GM12878 (cell line): ENCODE measurements around the gene DNAJC25. TPM values are rescaled to one million over a fixed set of nuclear protein-coding genes. Genes with fewer than 3 reads are reported as not detected.

Experiments
- CHD2 ChIP-seq: IDR thresholded peaks from 2 replicates; pipeline ENCODE4 v1.6.1; 2011; ENCODE audit warnings: low read depth, low read length, improper control_type of control experiment, borderline replicate concordance
- FOXM1 ChIP-seq: IDR thresholded peaks from 2 replicates; pipeline ENCODE4 v1.6.1; 2012; ENCODE audit warnings: low read depth, mild to moderate bottlenecking, inconsistent platforms, low read length, moderate library complexity
- GABPA ChIP-seq: IDR thresholded peaks from 2 replicates; pipeline ENCODE4 v1.6.1; 2014; ENCODE audit warnings: antibody characterized with exemption, low read depth, mild to moderate bottlenecking, inconsistent platforms
- JUND ChIP-seq: IDR thresholded peaks from 2 replicates; pipeline ENCODE4 v1.6.1; 2012; ENCODE audit warnings: low read depth, mild to moderate bottlenecking, low read length, improper control_type of control experiment, moderate library complexity
- SIN3A ChIP-seq: IDR thresholded peaks from 2 replicates; pipeline ENCODE4 v1.6.1; 2012; ENCODE audit warnings: low read depth, low read length, improper control_type of control experiment
- YY1 ChIP-seq: IDR thresholded peaks from 2 replicates; pipeline ENCODE4 v1.6.1; 2011; ENCODE audit warnings: low read depth, mild to moderate bottlenecking, low read length
- ZBTB33 ChIP-seq: fragments of 450-650 bp; IDR thresholded peaks from 2 replicates; pipeline ENCODE4 v1.6.1; 2017; ENCODE audit warnings: mild to moderate bottlenecking
- polyA plus RNA-seq, 11 experiments: library from polyadenylated mRNA; depleted of rRNA in 4 of 11; unstranded in 6 of 11; stranded (reverse) in 5 of 11; fragments of >200 nt; fragmentation: Nextera tagmentation in 4 of 11; fragmentation: Illumina TruSeq in 1 of 11; extraction: Ambion mirVana in 4 of 11; extraction: Trizol in 1 of 11; gene quantifications; 1 replicate in 1 of 11; 2 replicates in 10 of 11; pipeline versions ENCODE4 v1.2.1 to v1.2.3, GENCODE V29; 2011 to 2016; ENCODE audit warnings: inconsistent platforms in 2 of 11, missing spikeins in 2 of 11, low read depth in 1 of 11
- total RNA-seq, 4 experiments: library from RNA; depleted of rRNA in 3 of 4; stranded (reverse); fragments of >200 nt in 3 of 4; fragmentation: Illumina TruSeq in 1 of 4; extraction: Trizol in 1 of 4; gene quantifications; 2 replicates each; pipeline versions ENCODE4 v1.2.1 to v1.2.3, GENCODE V29; 2013 to 2021
- TF ChIP-seq, protein P1 (sequence below): fragments of 450-650 bp; IDR thresholded peaks from 2 replicates; pipeline ENCODE4 v1.6.1; 2014; ENCODE audit warnings: mild to moderate bottlenecking
- TF ChIP-seq, protein P2 (sequence below): fragments of 450-650 bp; IDR thresholded peaks from 2 replicates; pipeline ENCODE4 v1.6.1; 2017; ENCODE audit warnings: mild to moderate bottlenecking, moderate library complexity

Gene DNAJC25
- total and polyA plus RNA-seq, 10 of the 15 experiments (the other 5 are each of a cell fraction or from before 2014, with no cell fraction given): 2.4 to 6.4 (median 4.0) TPM

DNA sequence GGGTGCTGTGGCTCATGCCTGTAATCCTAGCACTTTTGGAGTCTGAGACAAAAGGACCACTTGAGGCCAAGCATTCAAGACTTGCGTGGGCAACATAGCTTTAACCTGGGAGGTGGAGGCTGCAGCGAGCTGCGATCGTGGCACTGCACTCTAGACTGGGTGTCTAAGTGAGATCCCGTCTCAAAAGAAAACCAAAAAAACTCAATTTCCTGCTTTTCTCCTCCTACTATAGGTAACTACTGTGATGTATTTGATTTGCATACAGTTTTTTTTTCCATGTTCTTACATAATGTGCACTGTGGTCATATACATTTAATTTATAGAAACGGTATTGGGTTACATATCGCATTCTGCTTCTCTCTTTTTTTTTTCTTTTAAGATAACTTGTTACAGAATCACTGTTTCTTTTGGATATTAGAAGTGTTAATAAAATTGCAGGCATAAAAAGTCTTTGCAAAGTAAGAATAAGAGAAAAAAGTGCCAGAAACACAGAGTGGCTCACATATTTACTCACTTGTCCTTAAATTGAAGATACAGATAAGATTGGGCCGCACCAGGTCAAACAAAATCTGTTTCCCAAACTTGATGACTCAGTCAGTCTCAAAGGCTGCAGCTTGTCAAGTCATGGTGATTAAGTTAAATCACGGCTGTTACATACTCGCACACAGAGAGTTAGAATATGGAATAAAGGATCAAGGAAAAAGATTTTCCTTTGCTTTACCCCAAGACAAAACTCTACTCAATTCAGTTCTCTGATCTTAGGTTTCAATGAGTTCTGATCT is 29.7 kb upstream of the DNAJC25 start (continued):
- TF ChIP-seq, protein P1, sequence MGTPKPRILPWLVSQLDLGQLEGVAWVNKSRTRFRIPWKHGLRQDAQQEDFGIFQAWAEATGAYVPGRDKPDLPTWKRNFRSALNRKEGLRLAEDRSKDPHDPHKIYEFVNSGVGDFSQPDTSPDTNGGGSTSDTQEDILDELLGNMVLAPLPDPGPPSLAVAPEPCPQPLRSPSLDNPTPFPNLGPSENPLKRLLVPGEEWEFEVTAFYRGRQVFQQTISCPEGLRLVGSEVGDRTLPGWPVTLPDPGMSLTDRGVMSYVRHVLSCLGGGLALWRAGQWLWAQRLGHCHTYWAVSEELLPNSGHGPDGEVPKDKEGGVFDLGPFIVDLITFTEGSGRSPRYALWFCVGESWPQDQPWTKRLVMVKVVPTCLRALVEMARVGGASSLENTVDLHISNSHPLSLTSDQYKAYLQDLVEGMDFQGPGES: no peak
- TF ChIP-seq JUND (no peak), GABPA (no peak), SIN3A (no peak), CHD2 (no peak), ZBTB33 (no peak), YY1 (no peak), FOXM1 (no peak)
- TF ChIP-seq, protein P2, sequence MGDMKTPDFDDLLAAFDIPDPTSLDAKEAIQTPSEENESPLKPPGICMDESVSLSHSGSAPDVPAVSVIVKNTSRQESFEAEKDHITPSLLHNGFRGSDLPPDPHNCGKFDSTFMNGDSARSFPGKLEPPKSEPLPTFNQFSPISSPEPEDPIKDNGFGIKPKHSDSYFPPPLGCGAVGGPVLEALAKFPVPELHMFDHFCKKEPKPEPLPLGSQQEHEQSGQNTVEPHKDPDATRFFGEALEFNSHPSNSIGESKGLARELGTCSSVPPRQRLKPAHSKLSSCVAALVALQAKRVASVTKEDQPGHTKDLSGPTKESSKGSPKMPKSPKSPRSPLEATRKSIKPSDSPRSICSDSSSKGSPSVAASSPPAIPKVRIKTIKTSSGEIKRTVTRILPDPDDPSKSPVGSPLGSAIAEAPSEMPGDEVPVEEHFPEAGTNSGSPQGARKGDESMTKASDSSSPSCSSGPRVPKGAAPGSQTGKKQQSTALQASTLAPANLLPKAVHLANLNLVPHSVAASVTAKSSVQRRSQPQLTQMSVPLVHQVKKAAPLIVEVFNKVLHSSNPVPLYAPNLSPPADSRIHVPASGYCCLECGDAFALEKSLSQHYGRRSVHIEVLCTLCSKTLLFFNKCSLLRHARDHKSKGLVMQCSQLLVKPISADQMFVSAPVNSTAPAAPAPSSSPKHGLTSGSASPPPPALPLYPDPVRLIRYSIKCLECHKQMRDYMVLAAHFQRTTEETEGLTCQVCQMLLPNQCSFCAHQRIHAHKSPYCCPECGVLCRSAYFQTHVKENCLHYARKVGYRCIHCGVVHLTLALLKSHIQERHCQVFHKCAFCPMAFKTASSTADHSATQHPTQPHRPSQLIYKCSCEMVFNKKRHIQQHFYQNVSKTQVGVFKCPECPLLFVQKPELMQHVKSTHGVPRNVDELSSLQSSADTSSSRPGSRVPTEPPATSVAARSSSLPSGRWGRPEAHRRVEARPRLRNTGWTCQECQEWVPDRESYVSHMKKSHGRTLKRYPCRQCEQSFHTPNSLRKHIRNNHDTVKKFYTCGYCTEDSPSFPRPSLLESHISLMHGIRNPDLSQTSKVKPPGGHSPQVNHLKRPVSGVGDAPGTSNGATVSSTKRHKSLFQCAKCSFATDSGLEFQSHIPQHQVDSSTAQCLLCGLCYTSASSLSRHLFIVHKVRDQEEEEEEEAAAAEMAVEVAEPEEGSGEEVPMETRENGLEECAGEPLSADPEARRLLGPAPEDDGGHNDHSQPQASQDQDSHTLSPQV: no peak
